GM21529 (cell line): ENCODE results near the gene GPC6.

Source experiments
- ATAC-seq: cut with Tn5 transposase; IDR thresholded peaks from one replicate; pipeline ENCODE4 v1.9.1; 2021; ENCODE audit not compliant: unreplicated experiment

The GPC6 gene

GRCh38 chr13:93956426-93956825, 729.8 kb downstream of the GPC6 start:
- no peak for ATAC-seq

GRCh38 chr13:93957371-93957770, 730.8 kb downstream of the GPC6 start:
- no peak for ATAC-seq

- ATAC-seq, result no peak
Measured at GRCh38 chr13:93959796-93960533, 733.4 kb downstream of the GPC6 start.

GRCh38 chr13:93963266-93964145, 736.9 kb downstream of the GPC6 start:
- no peak for ATAC-seq

- no peak for ATAC-seq
Measured at GRCh38 chr13:93964146-93964512, 737.5 kb downstream of the GPC6 start.

GRCh38 chr13:93965587-93965986, 739.0 kb downstream of the GPC6 start:
- ATAC-seq, result no peak

GRCh38 chr13:93966267-93966936, 739.8 kb downstream of the GPC6 start:
- no peak for ATAC-seq

- no peak for ATAC-seq
Measured at GRCh38 chr13:93967286-93967685, 740.7 kb downstream of the GPC6 start.

- ATAC-seq, result no peak
Measured at GRCh38 chr13:93975242-93975641, 748.6 kb downstream of the GPC6 start.

- ATAC-seq, result no peak
Measured at GRCh38 chr13:93976528-93976927, 749.9 kb downstream of the GPC6 start.

GRCh38 chr13:93977986-93978385, 751.4 kb downstream of the GPC6 start:
- ATAC-seq, result no peak

GRCh38 chr13:93981426-93981977, 754.9 kb downstream of the GPC6 start:
- no peak for ATAC-seq

GRCh38 chr13:93982179-93982918, 755.7 kb downstream of the GPC6 start:
- no peak for ATAC-seq

GRCh38 chr13:93984052-93984451, 757.4 kb downstream of the GPC6 start:
- ATAC-seq, result no peak

- ATAC-seq, result no peak
Measured at GRCh38 chr13:93984876-93985275, 758.3 kb downstream of the GPC6 start.

GRCh38 chr13:93987458-93987857, 760.9 kb downstream of the GPC6 start:
- no peak for ATAC-seq

- no peak for ATAC-seq
Measured at GRCh38 chr13:93991569-93991968, 765.0 kb downstream of the GPC6 start.

GRCh38 chr13:93996481-93996880, 769.9 kb downstream of the GPC6 start:
- ATAC-seq, result no peak

- no peak for ATAC-seq
Measured at GRCh38 chr13:94006296-94006695, 779.7 kb downstream of the GPC6 start.

GRCh38 chr13:94007072-94007471, 780.5 kb downstream of the GPC6 start:
- no peak for ATAC-seq

- no peak for ATAC-seq
Measured at GRCh38 chr13:94009701-94010100, 783.1 kb downstream of the GPC6 start.
